HG03558 (cell line): ENCODE data around the gene SOCS7.
"Not testable (repeated sequence)": the region's sequence is repeated elsewhere in the genome, so short reads cannot be mapped to it uniquely, and the experiment has no call there.

Experiments used
- ATAC-seq: cut with Tn5 transposase; IDR thresholded peaks from one replicate; pipeline ENCODE4 v1.9.1; 2021; ENCODE audit warnings: moderate number of reproducible peaks; ENCODE audit not compliant: unreplicated experiment; ENCODE audit errors: extremely low read depth

SOCS7 gene

DNA sequence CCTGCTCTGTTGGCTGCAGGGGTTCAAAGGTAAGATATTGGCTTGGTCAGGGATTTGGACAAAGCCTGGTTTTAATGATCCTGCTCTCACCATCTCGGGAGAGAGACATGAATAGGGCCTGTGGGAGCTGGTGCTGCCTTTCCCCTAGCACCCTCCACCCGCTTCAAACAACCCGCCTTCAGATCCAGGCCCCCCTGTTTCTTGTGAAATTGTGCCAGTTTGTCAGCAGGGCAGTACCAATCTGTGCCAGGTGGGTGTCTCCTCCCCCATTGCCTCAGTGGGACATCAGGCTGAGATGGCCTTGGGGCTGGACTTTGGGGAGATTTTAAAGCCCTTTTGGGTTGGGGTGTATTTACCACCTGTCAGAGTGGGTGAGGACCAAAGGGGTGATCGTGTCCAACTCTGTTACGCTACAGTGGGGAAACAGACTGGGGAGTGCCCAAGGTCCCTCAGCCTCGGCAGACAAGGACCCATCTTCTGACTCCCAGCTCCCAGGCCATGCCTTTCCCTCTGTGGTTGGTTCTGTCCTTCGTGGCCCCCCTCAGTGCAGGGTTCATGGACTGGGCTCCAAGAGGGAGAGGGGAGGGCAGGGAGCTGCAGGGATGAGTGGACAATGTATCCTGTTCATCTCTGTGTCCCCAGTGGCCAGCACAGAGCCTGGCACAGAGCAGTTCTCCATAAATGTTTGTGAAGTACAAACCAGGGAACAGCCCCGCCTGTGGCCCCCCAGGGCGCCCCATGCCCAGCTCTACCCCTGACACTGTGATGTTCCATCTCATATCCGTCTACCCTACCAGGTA, 79.9 kb downstream of the SOCS7 start:
- no peak for ATAC-seq

DNA sequence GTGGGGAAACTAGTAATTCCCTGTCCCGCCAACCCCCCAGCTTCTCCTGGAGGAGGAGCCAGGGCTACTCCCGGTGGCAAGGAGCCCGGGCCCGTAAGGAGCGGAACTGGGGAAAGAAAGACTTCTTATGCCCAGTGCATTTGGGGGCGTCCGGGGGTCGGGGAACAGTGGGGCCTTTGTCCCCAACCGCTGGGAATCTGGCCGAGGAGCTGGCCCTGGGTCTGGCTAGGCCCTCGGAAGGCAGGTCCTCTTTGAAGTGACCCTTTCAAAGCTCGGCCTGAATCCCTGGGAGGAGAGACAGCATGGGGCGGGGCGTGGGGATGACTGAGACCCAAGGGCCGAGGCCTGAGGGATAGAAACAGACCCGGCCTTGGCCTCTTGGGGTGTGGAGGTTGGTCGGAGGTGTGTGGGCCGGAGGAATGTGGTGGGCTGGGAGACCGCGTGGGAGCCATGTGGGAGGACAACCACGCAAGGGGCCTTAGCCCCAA, 82.6 kb downstream of the SOCS7 start:
- ATAC-seq, result no peak

DNA sequence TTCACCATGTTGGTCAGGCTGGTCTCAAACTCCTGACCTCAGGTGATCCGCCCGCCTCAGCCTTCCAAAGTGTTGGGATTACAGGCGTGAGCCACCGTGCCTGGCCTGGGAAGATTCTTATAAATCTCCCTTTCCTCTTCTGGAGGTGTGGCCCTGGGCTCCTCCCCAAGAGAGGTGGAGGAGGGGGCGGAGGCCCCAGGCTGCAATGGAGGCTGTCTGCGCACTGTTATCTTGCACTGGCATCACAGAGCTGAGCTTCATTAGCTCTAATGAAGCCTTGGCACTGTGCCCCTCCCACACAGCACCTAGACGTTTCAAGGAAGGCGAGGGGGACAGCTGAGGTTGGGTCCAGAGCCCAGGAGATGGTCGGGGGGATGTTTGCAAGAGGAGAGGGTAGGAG, 84.2 kb downstream of the SOCS7 start:
- ATAC-seq, result no peak

DNA sequence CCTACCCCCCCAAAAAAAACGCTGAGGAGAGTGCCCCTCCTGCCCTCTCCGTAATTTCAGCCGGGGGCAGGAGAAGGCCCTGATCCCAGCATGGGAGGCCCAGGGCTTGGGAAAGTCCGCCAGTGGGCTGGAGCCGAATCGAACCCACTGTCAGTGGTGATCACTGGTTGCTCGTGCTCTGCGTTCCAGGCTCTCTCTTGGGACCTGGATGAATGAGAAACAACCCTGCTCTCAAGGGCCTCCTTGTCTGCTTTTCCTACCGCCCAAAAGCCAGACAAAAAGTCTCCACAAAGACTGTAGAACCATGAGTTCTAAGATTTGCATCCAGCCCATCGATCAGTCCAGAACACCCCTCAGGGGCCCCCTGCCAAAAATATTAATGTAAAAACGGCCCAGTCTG, 84.7 kb downstream of the SOCS7 start:
- no peak for ATAC-seq

DNA sequence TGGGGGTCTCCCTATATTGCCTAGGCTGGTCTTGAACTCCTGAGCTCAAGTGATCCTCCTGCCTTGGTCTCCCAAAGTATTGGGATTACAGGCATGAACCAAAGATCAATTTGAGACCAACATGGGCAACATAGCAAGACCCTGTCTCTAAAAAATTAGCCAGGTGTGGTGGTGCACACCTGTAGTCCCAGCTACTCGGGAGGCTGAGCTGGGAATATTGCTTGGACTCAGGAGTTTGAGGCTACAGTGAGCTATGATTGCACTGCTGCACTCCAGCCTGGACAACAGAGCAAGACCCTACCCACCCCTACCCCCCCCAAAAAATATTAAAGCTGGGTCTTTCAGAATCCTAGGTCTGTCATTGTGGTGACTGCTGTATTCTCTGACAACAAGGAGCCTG, 85.7 kb downstream of the SOCS7 start:
- not testable (repeated sequence) for ATAC-seq

DNA sequence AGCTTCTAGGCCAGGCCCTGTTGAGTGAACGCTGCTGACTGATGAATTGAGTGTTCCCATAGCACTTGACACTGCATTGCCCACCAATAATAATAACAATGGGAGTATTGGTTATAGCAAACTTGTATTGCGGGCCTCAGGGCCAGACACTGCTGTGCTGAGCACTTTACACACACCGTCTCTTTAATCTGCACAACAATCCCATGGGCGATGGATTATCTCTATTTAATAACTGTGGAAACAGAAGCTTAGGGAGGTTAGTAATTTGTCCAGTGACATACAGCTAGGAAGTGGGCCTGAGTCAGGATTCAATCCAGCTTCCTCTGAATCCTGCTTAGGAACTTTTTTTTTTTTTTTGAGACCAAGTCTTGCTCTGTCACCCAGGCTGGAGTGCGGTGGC, 87.8 kb downstream of the SOCS7 start:
- ATAC-seq, result no peak

DNA sequence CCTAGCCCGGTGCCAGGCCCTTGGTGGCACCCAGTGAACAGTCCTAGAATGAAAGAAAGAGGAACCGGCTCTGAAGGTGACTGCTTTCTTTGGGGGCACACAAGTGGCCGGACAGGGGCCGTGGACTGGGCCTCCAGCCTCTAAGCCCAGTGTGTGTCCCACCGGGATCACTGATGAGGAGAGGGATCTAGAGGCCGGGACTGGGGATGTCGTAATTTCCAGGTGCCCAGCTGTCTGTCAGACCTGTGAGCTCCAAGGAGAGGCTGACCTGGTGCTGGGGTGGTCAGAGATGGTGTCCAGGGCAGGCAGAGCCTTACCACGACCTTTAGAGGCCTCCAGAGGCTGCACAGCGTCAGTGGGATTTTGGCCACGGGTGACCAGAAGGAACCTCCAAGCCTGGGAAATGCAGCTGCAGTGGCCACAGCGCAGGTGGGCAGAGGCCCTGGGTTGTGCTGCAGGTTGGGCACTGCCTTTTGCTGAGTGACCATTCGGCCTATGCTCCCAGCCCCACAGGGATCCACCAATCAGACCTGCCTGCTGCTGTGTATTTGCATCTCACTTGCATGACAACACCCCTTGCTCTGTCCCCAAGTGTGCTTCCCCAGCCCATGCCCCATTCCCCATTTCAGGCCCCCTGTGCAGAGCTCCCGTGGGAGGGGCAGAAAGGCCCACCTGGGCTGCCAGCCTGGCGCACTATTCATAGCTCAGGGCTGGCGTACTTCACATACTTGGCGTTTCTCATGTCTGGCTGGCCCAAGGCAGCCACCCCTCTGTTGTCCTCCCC, 89.2 kb downstream of the SOCS7 start:
- ATAC-seq, result no peak

DNA sequence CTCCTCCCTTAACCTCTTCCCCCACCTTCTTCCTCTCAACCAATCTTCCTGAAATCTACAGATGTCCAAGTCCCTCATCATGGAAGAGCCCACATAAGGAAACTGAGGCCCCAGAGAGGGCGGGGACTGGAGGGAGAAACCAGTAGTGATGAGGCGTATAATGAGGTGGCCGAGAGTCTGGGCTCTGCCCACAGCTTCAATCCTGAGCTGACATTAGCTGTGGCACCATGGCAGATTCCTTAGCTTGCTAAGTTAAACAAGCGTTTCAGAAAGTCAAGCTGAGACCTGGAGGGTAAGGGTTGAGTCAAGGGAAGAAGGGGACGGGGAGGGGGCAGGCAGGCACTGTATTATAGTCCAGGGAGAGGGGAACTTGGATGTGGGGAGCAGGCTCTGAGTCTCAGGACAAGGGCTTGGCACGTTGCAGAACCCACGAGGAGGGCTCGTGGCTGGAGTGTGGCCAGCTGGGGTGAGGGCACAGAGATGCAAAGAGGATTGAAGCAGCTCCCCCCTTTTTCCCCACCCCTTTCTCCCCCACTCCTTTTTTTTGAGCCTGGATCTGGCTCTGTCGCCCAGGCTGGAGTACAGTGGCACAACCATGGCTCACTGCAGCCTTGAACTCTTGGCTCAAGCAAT, 89.9 kb downstream of the SOCS7 start:
- ATAC-seq, result no peak

DNA sequence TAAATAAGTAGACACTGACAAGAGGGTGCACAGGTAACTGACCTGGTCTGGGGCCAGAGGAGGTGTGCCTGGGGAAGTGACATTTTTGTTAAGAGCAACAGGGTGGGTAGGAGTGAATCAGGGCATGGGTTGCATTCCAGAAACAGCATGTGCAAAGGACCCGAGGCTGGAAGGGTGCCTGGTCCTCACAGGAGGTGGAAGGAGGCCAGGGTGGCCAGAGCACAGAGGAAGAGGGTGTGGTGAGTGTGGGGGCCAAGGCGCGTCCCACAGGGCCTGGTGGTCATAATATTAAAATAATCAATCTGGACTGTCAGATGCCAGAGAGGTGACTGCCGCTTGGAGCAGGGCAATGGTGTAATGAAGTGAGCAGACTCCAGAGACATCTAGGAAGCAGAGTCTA, 90.9 kb downstream of the SOCS7 start:
- ATAC-seq, result no peak

DNA sequence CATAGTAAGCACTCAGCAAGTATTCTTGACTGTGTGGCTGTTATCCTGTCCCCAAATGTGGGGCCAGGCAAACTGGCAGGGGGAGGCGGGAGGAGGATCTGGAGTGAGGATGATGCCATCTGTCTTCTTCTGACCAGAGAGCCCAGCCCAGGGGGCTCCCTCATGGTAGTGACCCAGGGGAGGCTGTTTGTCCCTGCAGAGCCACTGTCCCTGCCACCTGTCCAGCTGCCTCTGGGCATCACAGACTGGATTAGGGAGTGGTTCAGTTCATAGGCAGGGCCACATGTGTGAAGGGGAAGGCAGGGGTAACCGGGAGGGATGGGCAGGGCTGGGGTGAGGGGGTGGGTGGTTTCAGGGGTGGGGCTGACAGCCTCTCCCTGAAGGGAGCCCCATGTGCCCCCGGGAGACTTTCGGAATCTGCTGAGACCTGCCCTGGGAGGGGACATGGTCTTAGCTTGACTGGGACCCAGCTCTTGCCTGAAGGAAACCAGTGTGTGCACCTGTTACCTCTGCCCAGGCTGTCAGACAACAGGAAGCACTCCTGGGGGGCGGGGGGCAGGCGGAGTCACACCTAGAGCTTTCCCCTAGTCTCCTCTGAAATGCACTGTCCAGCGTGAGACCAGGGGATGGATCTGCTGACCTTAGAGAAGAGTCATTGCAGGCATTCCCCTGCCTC, 91.8 kb downstream of the SOCS7 start:
- ATAC-seq, result no peak

DNA sequence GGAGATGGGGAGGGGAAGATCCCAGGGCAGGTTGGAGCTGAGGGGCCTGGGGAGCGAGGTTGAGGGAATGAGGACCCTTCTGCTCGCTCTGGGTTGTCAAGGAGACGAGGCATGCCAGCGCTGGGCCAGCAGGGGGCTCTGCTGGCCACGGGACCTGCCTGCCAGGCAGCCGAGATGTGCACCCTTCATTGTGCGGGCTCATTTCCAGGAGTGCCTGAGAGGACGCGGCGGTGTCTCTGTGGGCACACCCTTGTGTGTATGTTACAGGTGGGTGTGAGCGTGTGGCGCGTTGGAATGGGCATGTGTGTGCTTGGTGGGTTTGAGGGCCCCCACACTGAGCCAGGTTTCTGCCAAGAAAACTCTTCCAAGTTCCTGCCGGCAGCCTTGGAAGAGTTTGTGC, 92.5 kb downstream of the SOCS7 start:
- no peak for ATAC-seq

DNA sequence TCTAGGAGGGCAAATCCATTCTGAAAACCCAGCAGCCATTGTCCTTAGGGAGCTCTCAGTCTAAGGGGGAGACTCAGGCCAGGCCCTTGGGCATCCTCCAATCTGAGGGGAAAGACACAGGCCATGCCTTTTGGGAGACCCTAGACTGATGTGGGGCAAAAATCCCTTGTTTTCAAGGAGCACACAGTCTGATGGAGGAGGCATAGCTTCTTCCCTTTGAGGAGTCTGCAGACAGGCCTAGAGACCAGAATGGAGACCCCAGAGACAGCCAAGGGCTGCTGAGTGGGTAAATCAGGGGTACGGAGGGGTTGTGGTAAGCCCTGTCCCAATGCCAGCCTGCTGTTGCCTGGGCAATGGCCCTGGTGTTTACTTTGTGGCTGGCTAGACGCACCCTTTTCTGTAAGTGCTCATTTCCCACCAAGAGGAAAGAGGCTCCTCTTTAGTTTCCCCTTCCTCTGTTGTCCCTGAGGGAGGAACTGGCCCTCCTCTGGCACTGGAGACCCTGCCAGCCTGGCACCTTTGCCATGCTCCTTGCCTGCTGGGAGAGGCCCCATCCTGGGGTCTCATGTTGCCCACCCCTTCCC, 96.0 kb downstream of the SOCS7 start:
- no peak for ATAC-seq

DNA sequence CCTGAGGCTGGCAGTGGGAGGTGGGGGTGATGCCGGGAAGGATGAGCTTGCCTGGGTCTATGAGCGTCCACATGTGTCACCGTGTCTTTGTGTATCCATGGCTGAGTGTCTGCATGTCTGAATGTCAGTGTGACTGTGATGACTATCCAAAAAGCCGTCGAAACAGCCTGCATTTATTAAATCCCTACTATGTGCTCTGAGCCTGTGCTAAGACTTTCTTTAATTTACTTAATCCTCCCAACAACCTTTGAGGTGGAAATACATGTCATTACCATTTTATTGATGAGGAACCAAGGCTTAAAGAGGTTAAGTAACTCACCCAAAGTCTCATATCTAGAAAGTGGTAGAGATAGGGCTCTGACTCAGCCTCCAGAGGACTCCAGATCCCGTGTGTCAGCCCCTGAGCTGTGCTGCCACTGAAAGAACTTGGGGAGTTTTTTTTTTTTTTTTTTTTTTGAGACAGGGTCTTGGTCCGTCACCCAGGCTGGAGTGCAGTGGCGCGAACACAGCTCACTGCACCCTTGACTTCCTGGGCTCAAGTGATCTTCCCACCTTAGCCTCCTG, 96.6 kb downstream of the SOCS7 start:
- ATAC-seq, result no peak

DNA sequence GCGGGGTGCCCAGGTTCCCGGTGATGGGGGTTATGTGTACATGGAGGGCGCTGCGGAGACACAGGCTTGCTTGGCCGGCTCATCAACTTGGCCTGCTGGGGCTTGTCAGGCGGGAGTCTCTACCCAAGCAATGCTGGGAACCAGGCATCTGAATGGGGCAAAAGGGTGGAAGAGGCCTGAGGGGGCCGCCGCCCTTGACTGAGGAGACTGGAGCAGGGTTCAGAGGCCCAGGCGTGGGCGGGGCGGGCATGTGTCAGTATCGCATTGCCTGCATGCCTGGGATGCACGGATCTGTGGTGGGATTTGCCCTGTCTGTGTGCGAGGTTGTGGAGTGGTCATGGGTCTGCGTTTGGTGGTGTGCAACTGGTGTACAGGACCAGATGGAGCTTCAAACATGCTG, 97.7 kb downstream of the SOCS7 start:
- ATAC-seq, result no peak

DNA sequence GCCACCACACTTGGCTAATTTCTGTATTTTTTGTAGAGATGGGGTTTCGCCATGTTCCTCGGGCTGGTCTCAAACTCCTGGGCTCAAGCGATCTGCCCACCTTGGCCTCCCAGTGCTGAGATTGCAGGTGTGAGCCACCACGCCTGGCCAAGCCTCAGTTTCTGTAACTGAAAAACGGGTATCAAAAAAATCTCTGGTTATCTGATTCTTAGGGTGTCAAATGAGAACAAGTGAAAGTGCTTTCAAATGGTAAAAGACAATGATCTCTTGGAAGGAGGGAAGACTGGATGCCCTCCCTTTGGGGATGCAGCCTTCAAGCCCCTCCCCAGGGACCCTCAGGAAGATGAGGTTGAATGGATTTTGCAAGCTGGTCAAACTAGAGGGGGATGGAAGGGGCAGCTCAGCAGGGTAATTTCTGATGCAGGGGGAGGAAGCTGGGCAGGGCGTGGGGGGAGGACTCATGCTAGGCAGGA, 98.9 kb downstream of the SOCS7 start:
- ATAC-seq, result no peak

DNA sequence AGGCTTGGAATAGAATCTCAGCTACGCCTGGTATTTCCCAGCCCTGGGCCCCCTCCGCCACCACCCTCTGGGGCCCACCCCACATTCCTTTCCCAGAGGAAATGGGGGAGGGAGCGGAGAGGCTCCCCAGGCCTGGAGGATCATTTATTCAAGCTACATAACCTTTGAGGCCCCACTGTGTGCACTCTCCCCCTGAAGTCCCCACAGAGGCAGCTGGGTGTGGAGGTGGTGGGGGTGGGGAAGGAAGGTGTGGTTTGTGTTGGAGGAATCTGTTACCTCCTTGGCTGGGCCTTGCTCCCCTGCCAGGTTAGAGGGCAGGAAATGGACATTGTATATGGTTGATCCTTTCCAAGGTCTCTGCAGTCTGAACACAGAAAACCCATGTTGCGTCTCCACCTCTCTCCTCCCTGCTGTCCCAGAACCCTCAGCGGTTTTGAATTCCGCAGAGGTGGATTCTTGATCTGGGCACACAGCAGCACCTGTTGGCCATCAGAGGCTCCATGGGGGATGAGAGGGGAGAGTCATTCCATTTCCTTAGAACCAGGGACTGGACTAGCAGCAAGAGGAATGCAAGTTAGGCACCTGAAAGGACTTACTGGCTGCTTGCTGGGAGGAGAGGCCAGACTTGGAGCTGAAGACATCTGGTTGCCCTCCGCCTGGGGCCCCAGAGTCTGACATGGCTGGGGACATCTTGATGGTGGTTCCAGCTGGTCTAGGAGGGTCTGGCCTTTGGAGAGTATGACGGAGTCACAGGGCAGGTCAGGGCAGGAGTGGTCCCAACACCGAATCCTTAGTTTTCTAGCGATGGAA, 99.6 kb downstream of the SOCS7 start:
- no peak for ATAC-seq

DNA sequence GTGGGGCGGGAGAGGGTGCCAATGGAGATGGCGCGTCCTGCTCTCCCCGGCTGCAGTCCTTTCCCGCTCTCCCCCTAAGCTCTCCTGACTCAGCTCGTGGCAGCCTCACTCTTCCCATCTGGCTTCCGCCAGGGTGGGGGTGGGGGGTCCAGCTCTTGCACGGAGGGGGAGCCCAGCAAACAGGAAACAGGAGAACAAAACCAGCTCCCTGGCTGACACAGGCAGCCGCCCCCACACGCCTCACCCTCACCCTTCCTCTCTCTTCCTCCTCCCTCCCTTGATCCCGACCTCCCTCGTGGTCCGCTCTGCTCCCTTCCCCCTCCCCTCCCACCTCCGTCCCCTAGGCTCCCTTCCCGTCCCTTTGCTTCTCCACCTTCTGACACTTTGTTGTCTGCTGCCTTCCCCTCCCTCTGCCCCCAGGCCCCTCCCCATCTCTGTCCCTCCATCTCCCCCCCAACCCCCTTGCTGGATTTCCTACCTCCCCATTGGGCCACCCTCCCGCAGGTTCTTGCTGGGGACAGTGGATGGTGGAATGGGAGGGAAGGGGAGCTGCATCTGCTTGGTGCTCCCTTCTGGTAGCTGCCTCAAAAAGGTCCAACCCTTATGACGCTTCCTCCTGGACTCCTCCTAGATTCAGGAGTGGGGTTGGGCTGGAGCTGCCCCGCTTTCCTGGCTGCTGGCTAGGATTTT, 100.3 kb downstream of the SOCS7 start:
- ATAC-seq, result no peak

DNA sequence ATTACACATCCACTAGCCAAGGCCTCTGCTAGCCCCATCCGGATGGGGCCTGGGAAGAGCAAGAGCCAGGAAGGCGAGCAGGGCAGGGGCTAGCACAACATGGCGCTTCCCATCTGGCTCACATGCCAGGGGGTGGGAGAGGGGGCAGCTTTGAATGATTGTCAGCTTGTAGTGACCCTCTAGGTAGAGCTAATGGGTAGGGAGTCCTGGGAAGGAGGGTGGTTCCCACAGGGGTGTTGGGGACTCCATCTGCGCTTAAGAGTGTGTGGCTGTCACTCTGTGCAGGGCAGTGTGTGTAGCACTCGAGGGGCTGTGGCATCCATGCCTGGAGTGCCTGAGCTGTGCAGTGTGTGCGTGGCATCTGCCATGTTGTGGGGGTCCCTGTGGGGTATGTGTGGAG, 101.1 kb downstream of the SOCS7 start:
- no peak for ATAC-seq
